Ovary (tissue), 3 donors: Measurements from ENCODE around the gene NRL.

ENCODE experiments used
- CTCF ChIP-seq, 3 donors: fragments of 450-650 bp in 2 of 3; fragments of 200-600 bp in 1 of 3; IDR thresholded peaks; one replicate each; pipeline versions ENCODE4 v1.5.1 to v1.8.0; 2016 to 2022; ENCODE audit warnings: antibody characterized with exemption in 3 of 3, mild to moderate bottlenecking in 1 of 3
- POLR2A ChIP-seq: fragments of 450-650 bp; IDR thresholded peaks from one replicate; pipeline ENCODE4 v1.6.1; 2017; ENCODE audit warnings: antibody characterized with exemption, mild to moderate bottlenecking, moderate library complexity
- donor health status: DM: no; HTN: no; CAD: no.

DNA sequence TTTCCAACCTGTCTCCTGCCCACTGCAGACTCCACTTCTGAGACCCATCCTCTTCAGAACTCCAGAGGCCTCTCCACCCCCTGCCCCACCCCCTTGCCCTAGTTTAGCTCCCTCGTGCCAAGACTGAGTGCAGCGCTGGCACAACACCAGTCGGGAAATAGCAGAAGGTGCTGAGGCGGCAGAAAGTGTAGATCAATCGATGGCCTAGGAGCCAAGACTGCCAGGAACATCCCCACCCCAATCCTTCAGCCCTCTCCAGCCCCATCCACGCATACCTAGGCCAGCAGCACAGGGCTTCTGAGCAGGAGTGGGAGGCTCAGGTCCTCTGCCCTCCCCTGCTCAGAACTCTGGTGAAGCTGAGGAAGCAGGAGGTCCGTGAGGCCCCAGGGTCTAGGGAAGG, 42.3 kb downstream of the NRL start:
- TF ChIP-seq POLR2A = no peak
- TF ChIP-seq CTCF (IDR thresholded peaks at IDR 0.05) = no peak
